Measurements from ENCODE around the gene DNTTIP2.
"Not testable (repeated sequence)": the region's sequence is repeated elsewhere in the genome, so short reads cannot be mapped to it uniquely, and the experiment has no call there.

Gene DNTTIP2

GRCh38 chr1:93878889-93879586 lies at the start of gene DNTTIP2:
TSS of gene DNTTIP2 (minus strand) at chr1:93879206. CDS start at chr1:93879148, 58 bp downstream.
- peak; percentile 79 for DNase-seq (ENCODE audit: low read depth)

- DNase-seq (ENCODE audit: low read depth), result no peak
Observed at GRCh38 chr1:93925206-93925605, 46.2 kb upstream of the DNTTIP2 start.

DNA sequence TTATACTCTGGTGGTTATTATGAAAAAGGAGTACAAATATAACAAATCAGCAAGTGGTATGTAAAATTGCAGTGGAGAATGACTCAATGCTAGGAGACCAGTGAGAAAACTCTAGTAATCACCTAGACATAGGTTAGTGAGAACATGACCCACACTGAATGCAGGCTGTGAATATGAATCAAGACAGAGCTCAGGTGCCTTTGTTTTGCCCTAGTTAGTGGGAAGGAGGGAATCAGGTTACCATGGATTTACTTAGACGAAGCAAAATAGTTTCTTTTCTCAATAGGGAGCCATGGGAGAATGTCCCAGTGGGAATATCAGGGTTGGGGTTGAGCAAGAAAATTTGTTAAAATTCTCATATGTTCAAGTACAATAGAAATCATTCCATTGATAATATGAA lies 40.8 kb upstream of the DNTTIP2 start:
- DNase-seq (ENCODE audit: low read depth), result no peak

DNA sequence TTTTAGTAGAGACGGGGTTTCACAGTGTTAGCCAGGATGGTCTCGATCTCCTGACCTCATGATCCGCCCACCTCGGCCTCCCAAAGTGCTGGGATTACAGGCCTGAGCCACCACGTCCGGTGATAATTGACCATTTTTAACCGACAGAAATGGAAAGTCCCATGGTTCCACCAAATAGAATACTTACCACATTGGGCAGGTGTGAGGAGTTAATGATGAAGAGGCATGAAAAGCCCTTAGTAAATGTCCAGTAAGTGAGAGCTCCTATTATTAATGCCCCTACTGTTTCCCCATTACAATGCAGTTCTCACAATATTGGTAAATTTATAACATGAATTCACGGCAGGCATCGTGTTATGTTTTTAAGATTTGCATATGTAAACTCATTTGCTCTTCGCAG lies 38.3 kb upstream of the DNTTIP2 start:
- no peak for DNase-seq (ENCODE audit: low read depth)

DNA sequence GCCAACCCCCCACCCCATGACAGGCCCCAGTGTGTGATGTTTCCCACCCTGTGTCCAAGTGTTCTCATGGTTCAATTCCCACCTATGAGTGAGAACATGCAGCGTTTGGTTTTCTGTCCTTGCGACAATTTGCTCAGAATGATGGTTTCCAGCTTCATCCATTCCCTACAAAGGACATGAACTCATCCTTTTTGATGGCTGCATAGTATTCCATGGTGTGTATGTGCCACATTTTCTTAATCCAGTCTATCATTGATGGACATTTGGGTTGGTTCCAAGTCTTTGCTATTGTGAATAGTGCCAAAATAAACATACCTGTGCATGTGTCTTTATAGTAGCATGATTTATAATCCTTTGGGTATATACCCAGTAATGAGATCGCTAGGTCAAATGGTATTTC lies 31.9 kb upstream of the DNTTIP2 start:
- not testable (repeated sequence) for DNase-seq (ENCODE audit: low read depth)

DNA sequence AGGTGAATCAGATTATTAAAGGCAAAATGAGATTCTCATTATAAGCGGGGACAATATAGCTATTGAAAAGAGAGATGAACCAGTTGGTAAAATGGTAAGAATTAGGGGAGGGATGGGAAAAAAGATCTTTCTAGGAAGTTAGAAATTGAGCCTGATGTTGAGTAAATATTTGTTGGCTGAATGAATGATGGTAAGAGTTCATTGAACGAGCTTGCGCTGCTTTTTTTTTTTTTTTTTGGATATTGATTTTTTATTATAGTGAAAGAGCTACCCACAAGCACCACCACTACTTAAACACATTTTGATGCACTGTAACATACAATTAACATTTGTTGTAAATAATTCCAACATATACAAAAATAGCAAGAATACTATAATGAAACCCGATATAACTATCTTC lies 31.3 kb upstream of the DNTTIP2 start:
- DNase-seq (ENCODE audit: low read depth), result no peak

- DNase-seq (ENCODE audit: low read depth), result peak; percentile 87
Observed at GRCh38 chr1:93909146-93910050, 30.4 kb upstream of the DNTTIP2 start, which contains the start of gene GCLM. TSS of gene GCLM (minus strand) at chr1:93909430. CDS start at chr1:93909163, 267 bp downstream.

GRCh38 chr1:93908394-93909145 lies 29.6 kb upstream of the DNTTIP2 start:
- DNase-seq (ENCODE audit: low read depth), result peak; percentile 29

DNA sequence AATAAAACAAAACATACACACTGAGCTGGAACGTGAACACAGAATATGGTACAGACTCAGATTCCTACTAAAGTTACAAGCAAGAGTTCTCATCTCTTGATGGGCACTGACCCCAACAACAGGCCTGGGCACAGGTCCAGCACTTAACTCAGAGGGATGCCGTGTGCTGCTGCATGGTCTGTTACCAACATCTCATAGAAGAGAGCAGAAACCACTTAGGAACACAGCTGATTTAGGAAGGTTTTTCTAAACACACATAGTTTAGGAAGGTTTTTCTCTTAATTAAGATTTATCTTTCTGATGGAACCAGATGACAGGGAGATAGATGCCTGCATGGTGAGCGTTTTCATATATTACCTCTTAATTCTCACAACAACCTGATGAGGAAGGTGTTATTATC lies 28.7 kb upstream of the DNTTIP2 start:
- no peak for DNase-seq (ENCODE audit: low read depth)

DNA sequence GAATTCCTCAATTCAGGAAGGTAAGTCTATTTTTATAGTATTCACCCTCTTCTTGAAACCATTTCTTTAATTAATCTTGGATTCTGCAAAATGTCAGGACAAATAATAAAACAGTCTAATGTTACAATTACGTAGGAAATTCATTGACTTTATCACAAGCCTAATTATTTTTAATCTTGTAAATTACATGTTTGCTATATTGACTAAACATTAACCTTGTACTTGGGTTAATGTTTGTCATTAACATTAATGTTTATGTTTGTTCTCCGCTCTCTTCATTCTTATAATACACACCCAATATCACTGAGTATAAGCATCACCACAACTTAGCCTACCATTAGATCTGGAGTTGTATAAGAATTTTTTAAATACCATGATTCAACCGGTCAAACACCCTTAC lies 27.5 kb upstream of the DNTTIP2 start:
- DNase-seq (ENCODE audit: low read depth), result no peak

DNA sequence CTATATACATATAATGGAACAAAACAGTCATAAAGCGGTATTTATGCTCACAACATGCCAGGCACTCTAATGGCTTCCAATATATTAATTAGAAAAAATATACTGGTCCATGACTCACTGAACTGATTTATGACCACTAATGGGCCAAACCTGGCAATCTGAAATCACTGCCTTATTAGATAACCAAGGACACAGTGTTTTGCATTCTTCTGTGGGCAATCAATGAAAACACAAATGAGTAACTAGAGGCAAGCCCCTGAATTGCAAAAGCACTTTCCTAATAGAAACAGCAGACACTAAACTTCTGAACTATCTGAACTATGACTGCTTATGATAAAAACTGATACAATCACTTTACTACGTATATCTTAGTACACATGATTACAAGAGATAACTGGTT lies 26.7 kb upstream of the DNTTIP2 start:
- DNase-seq (ENCODE audit: low read depth), result no peak

- no peak for DNase-seq (ENCODE audit: low read depth)
Observed at GRCh38 chr1:93905051-93905450, 26.0 kb upstream of the DNTTIP2 start.

DNA sequence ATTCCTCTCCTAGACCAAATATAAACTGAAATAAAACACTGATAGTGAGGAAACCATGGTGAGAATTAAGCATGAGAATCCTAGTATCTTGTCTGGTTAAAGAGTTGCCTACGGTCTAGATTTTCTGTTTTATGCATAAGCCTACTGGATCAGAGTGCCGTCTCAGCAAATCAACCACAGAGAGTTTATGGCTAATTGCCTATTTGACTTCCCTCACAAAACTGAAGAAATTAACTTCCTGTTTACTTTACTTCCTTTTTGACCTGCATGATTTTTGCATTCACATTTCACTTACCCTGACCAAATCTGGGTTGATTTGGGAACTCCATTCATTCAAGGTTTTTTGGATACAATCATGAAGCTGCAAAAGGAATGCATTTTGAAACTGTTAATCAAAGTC lies 25.2 kb upstream of the DNTTIP2 start:
- DNase-seq (ENCODE audit: low read depth), result no peak

- DNase-seq (ENCODE audit: low read depth), result no peak
Observed at GRCh38 chr1:93900723-93901504, 21.9 kb upstream of the DNTTIP2 start.

GRCh38 chr1:93899543-93900207 lies 20.7 kb upstream of the DNTTIP2 start:
- DNase-seq (ENCODE audit: low read depth), result no peak

DNA sequence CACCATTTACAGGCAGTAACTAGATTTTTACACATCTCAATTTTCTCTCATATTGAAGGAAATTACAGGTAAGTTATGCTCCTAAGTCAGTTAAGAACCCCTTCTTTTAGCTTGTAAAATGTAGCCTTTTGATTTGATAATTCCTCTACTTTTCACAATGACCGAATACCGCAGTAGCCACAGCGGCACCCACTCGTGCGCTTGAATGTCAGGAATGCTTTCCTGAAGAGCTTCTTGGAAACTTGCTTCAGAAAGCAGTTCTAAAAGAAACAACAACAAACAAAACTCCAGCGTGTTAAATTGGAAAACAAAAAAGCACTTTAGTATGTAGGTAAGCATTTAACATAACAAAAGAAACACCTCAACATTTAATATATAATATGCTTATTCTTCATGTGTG lies 9.9 kb upstream of the DNTTIP2 start:
- no peak for DNase-seq (ENCODE audit: low read depth)

DNA sequence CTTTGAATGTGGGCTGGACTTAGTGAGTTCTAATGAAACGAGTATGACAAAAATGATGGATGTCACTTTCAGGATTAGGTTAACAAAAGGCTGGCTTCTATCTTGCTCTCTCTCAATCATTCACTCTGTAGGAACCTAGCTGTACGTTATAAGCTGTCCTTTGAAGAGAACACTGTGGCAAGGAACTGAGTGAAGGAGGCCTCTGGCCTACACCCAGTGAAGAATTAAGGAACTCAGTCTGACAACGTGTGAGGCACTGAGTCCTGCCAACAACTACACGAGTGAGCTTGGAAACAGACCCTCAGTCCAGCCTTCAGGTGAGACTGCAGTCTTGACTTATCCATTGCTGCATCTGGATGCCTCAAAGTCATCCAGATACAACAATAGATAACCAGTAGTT lies 3.3 kb upstream of the DNTTIP2 start:
- no peak for DNase-seq (ENCODE audit: low read depth)

DNA sequence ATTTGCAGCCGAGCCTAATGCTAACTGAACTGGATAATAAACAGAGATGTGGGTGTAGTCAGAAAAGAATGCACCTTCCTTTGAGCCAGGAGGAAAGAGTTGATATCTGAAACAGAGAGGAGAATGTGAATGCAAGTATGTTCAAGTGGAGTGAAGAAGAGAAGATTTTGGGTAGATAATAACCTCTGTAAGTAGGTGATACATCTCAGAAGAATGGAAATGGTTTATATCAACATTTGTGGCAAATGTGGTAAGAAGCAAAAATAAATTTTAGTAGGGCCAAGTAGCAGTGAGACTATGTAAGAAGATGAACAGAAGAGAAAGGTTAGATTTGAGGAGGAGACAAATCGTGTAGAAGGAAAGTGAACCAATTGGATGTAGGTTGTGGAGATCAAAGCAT lies 1.7 kb upstream of the DNTTIP2 start:
- no peak for DNase-seq (ENCODE audit: low read depth)

DNA sequence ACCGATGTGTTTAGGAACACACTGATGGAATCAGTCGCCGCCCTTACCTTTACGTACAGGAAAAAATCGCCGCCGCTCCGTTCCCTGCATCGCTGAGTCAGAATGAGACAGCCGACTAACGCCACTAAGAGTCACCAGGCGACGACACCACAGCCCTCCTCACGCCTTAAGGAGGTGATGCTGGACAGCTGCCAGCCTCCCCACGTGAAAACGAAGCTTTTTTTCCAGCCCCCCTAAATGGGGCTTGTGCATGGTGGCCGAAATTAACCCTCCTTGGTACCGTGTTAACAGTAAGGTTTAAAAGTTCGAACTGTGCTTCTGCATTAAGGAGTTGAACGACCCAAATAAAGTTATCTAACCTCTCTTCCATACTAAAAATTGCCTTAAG lies 511 bp downstream of the DNTTIP2 start:
- peak; percentile 54 for DNase-seq (ENCODE audit: low read depth)

DNA sequence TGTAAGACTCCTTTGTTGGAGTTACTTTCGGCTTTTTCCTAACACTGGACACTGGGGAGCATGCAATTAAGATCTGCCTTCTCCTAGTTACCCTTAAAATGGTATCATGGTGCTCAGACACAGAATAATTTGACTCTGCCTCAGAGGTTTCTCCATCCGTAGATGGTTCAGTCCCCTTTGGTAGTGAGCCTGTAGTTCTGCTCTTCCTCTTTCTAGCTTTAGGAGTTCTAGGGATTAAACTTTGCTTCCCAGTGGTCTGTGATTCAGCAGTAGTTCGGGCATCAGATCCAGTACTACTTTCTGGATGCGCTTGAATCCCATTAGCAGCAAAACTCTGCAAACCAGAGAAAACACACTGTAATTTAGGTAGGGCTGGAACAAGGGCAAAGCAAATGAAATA lies 1.5 kb downstream of the DNTTIP2 start:
- DNase-seq (ENCODE audit: low read depth), result no peak

GRCh38 chr1:93876244-93876643 lies 2.8 kb downstream of the DNTTIP2 start:
- no peak for DNase-seq (ENCODE audit: low read depth)
